K562 (cell line): ENCODE results near the gene UBR4. TPM values are rescaled to one million over a fixed set of nuclear protein-coding genes. Genes with fewer than 3 reads are reported as not detected.

Experiments used
- ARHGAP35 ChIP-seq: fragments of 450-650 bp; IDR thresholded peaks from 2 replicates; pipeline ENCODE4 v1.6.1; 2018; ENCODE audit not compliant: partially characterized antibody
- CEBPZ ChIP-seq: fragments of 150-350 bp; IDR thresholded peaks from 2 replicates; pipeline ENCODE4 v1.6.1; 2014; ENCODE audit warnings: low read depth, mild to moderate bottlenecking, low read length, borderline replicate concordance
- ESRRA ChIP-seq: fragments of 450-650 bp; IDR thresholded peaks from 2 replicates; pipeline ENCODE4 v1.6.1; 2014; ENCODE audit warnings: low read depth, mild to moderate bottlenecking, moderate library complexity, borderline replicate concordance
- HCFC1 ChIP-seq: IDR thresholded peaks from 2 replicates; pipeline ENCODE4 v1.6.1; 2012; ENCODE audit warnings: low read depth, low read length, improper control_type of control experiment
- ID3 ChIP-seq, 2 experiments: fragments of 250-450 bp in 1 of 2; fragments of 450-650 bp in 1 of 2; sonication (Bioruptor Pico) in 1 of 2; IDR thresholded peaks; 2 replicates each; pipeline versions ENCODE4 v1.6.1 to v1.8.0; 2016 to 2021; ENCODE audit warnings: mild to moderate bottlenecking in 2 of 2, moderate library complexity in 2 of 2, missing compliant biosample characterization in 1 of 2, missing genetic modification characterization in 1 of 2
- KAT8 ChIP-seq: fragments of 450-650 bp; IDR thresholded peaks from 2 replicates; pipeline ENCODE4 v1.6.1; 2016; ENCODE audit warnings: low read depth, mild to moderate bottlenecking
- MITF ChIP-seq: IDR thresholded peaks from 2 replicates; pipeline ENCODE4 v1.6.1; 2014; ENCODE audit warnings: antibody characterized with exemption
- NFIC ChIP-seq: fragments of 450-650 bp; IDR thresholded peaks from 2 replicates; pipeline ENCODE4 v1.6.1; 2017; ENCODE audit warnings: mild to moderate bottlenecking, inconsistent platforms
- PCBP1 ChIP-seq: fragments of 200-400 bp; formaldehyde crosslinking; IDR thresholded peaks from 2 replicates; pipeline ENCODE4 v1.6.1; 2018; ENCODE audit warnings: mild to moderate bottlenecking, low read depth, low read length; ENCODE audit not compliant: poor library complexity, severe bottlenecking
- SIN3A ChIP-seq, 2 experiments: fragments of 150-350 bp in 1 of 2; IDR thresholded peaks; 2 replicates each; pipeline ENCODE4 v1.6.1; 2011 to 2016; ENCODE audit warnings: borderline replicate concordance in 2 of 2, low read depth in 2 of 2, low read length in 2 of 2, mild to moderate bottlenecking in 2 of 2, moderate library complexity in 2 of 2; ENCODE audit not compliant: control insufficient read depth in 1 of 2
- SRF ChIP-seq, 2 experiments: fragments of 250-450, 450-650 bp in 1 of 2; sonication (Bioruptor Pico) in 1 of 2; sonication (generic) in 1 of 2; formaldehyde crosslinking; IDR thresholded peaks; 2 replicates each; pipeline versions ENCODE4 v1.5.0 to v1.5.1; 2020 to 2022; ENCODE audit warnings: mild to moderate bottlenecking in 1 of 2, missing genetic modification reagents in 1 of 2
- TGIF2 ChIP-seq: sonication (generic); formaldehyde crosslinking; IDR thresholded peaks from 2 replicates; pipeline ENCODE4 v1.8.1; 2022; ENCODE audit warnings: mild to moderate bottlenecking, missing genetic modification reagents, moderate library complexity
- VEZF1 ChIP-seq: fragments of 200-800 bp; sonication (Bioruptor generic); IDR thresholded peaks from 2 replicates; pipeline ENCODE4 v1.6.1; 2017; ENCODE audit warnings: missing genetic modification characterization, missing compliant biosample characterization
- XRCC5 ChIP-seq: fragments of 200-400 bp; formaldehyde crosslinking; IDR thresholded peaks from 2 replicates; pipeline ENCODE4 v1.6.1; 2017; ENCODE audit warnings: low read depth, mild to moderate bottlenecking, low read length
- ZMIZ1 ChIP-seq, 2 experiments: fragments of 150-350 bp in 1 of 2; IDR thresholded peaks; 2 replicates each; pipeline ENCODE4 v1.6.1; 2012 to 2016; ENCODE audit warnings: low read depth in 2 of 2, low read length in 2 of 2, mild to moderate bottlenecking in 1 of 2, moderate library complexity in 1 of 2
- ZNF77 ChIP-seq: fragments of 250-450 bp; sonication (Bioruptor Pico); IDR thresholded peaks from 2 replicates; pipeline ENCODE4 v1.5.0; 2020
- polyA plus RNA-seq, 8 experiments: library from polyadenylated mRNA; depleted of rRNA in 4 of 8; stranded (reverse) in 5 of 8; unstranded in 3 of 8; fragments of >200 nt; fragmentation: Nextera tagmentation in 2 of 8; fragmentation: Illumina TruSeq in 1 of 8; extraction: Ambion mirVana in 2 of 8; extraction: Trizol in 1 of 8; gene quantifications; 2 replicates each; pipeline versions ENCODE4 v1.2.1 to v1.2.3, GENCODE V29; 2011 to 2014; ENCODE audit warnings: inconsistent platforms in 1 of 8, missing spikeins in 1 of 8
- total RNA-seq, 7 experiments: library from RNA; depleted of rRNA in 6 of 7; stranded (reverse); fragments of >200 nt in 6 of 7; fragmentation: Illumina TruSeq in 2 of 7; extraction: Trizol in 2 of 7; gene quantifications; 2 replicates each; pipeline versions ENCODE4 v1.2.1 to v1.2.3, GENCODE V29; 2011 to 2021; ENCODE audit warnings: low replicate concordance in 1 of 7

Gene UBR4
- total and polyA plus RNA-seq, 9 of the 15 experiments (the other 6 are each of a cell fraction or from before 2014, with no cell fraction given): 55.4 to 277 (median 123) TPM

GRCh38 chr1:19081218-19081893 lies 128.7 kb downstream of the UBR4 start (continued):
- TF ChIP-seq ZMIZ1 (IDR thresholded peaks at IDR 0.05; ENCODE audit: low read depth in 2 of 2, low read length in 2 of 2): no peak
- TF ChIP-seq MITF: peak; percentile 92
- no peak for TF ChIP-seq NFIC
- TF ChIP-seq ZNF77: no peak
- TF ChIP-seq PCBP1: no peak
- peak; percentile 55 for TF ChIP-seq VEZF1 (CRISPR knock-in tag)
- no peak for TF ChIP-seq HCFC1
- no peak for TF ChIP-seq TGIF2
- no peak for TF ChIP-seq KAT8
- no peak for TF ChIP-seq CEBPZ
- TF ChIP-seq SIN3A (IDR thresholded peaks at IDR 0.05; ENCODE audit: borderline replicate concordance in 2 of 2, control insufficient read depth in 1 of 2, low read depth in 2 of 2, low read length in 2 of 2): no peak
- no peak for TF ChIP-seq ARHGAP35
- TF ChIP-seq SRF (CRISPR knock-in tag; IDR thresholded peaks at IDR 0.05): peak in 1 of 2 experiments; percentile 45; a peak in 1 of 4 replicates
- no peak for TF ChIP-seq XRCC5
- TF ChIP-seq ESRRA: no peak
- no peak for TF ChIP-seq ID3 (CRISPR knock-in tag; IDR thresholded peaks at IDR 0.05)
- TF ChIP-seq ID3 (tag; IDR thresholded peaks at IDR 0.05): 0 out of 2 replicates have a peak, but pooled peaks have one; percentile 34
